IPS-18a (cell line): ENCODE data around the gene MPHOSPH6.
A peak's percentile ranks its signal among the peaks of the same experiment; 100 is the strongest.
"Not testable (repeated sequence)": the region's sequence is repeated elsewhere in the genome, so short reads cannot be mapped to it uniquely, and the experiment has no call there.

ENCODE experiments used
- H3K27ac ChIP-seq: one replicate; pipeline ENCODE4 v1.5.1; 2013; ENCODE audit warnings: low read length
- H3K27me3 ChIP-seq: one replicate; pipeline ENCODE4 v1.6.1; 2013; ENCODE audit warnings: mild to moderate bottlenecking, low read length; ENCODE audit not compliant: control insufficient read depth, insufficient read depth
- H3K36me3 ChIP-seq: one replicate; pipeline ENCODE4 v1.6.1; 2013; ENCODE audit warnings: low read depth, low read length; ENCODE audit not compliant: control insufficient read depth
- H3K4me1 ChIP-seq: one replicate; pipeline ENCODE4 v1.6.1; 2013; ENCODE audit warnings: low read depth, low read length; ENCODE audit not compliant: control insufficient read depth
- H3K4me3 ChIP-seq: one replicate; pipeline ENCODE4 v1.5.1; 2013; ENCODE audit warnings: low read length
- H3K9ac ChIP-seq: one replicate; pipeline ENCODE4 v1.6.1; 2013; ENCODE audit warnings: mild to moderate bottlenecking, low read length, moderate library complexity
- H3K9me3 ChIP-seq: one replicate; pipeline ENCODE4 v1.6.1; 2013; ENCODE audit warnings: low read depth, low read length; ENCODE audit not compliant: control insufficient read depth

The MPHOSPH6 gene

GRCh38 chr16:82169861-82170845 lies at the start of gene MPHOSPH6:
MPHOSPH6 (minus strand) TSS chr16:82170224; CDS start chr16:82170175, 49 bp downstream.
- H3K9ac ChIP-seq: peak within 1 kb of the TSS; percentile 88
- H3K4me3 ChIP-seq: peak within 1 kb of the TSS; percentile 85
- H3K27me3 ChIP-seq: peaks cover 26% of the 10 kb centered on the region
- H3K4me1 ChIP-seq: peaks cover 5% of the 10 kb centered on the region
- H3K27ac ChIP-seq: peak within 1 kb of the TSS; percentile 80
- peaks cover 7% of the 10 kb centered on the region for H3K36me3 ChIP-seq
- no peaks in the 10 kb centered on the region for H3K9me3 ChIP-seq

- Histone ChIP-seq H3K27ac (no peak overlapping the region), H3K4me3 (no peak overlapping the region), H3K36me3 (no peaks in the 10 kb centered on the region), H3K9me3 (no peaks in the 10 kb centered on the region), H3K4me1 (no peaks in the 10 kb centered on the region), H3K9ac (no peak overlapping the region), H3K27me3 (no peaks in the 10 kb centered on the region)
Measured at GRCh38 chr16:82219298-82219697, 49.3 kb upstream of the MPHOSPH6 start.

GRCh38 chr16:82209314-82209713 lies 39.3 kb upstream of the MPHOSPH6 start:
- H3K36me3 ChIP-seq, H3K9ac ChIP-seq, H3K9me3 ChIP-seq, H3K27ac ChIP-seq, H3K4me3 ChIP-seq, H3K4me1 ChIP-seq, H3K27me3 ChIP-seq: not testable (repeated sequence)

GRCh38 chr16:82203198-82203597 lies 33.2 kb upstream of the MPHOSPH6 start:
- Histone ChIP-seq H3K9ac (no peak overlapping the region), H3K27me3 (no peaks in the 10 kb centered on the region), H3K9me3 (no peaks in the 10 kb centered on the region), H3K36me3 (no peaks in the 10 kb centered on the region), H3K27ac (no peak overlapping the region), H3K4me1 (no peaks in the 10 kb centered on the region), H3K4me3 (no peak overlapping the region)

GRCh38 chr16:82201926-82202325 lies 31.9 kb upstream of the MPHOSPH6 start:
- Histone ChIP-seq H3K27ac (no peak overlapping the region), H3K36me3 (no peaks in the 10 kb centered on the region), H3K9ac (no peak overlapping the region), H3K4me3 (no peak overlapping the region), H3K4me1 (no peaks in the 10 kb centered on the region), H3K27me3 (no peaks in the 10 kb centered on the region), H3K9me3 (no peaks in the 10 kb centered on the region)

GRCh38 chr16:82201351-82201750 lies 31.3 kb upstream of the MPHOSPH6 start:
- Histone ChIP-seq H3K36me3 (no peaks in the 10 kb centered on the region), H3K4me3 (no peak overlapping the region), H3K4me1 (no peaks in the 10 kb centered on the region), H3K9me3 (no peaks in the 10 kb centered on the region), H3K9ac (no peak overlapping the region), H3K27ac (no peak overlapping the region), H3K27me3 (no peaks in the 10 kb centered on the region)

- Histone ChIP-seq H3K27ac (no peak overlapping the region), H3K27me3 (no peaks in the 10 kb centered on the region), H3K36me3 (no peaks in the 10 kb centered on the region), H3K9me3 (no peaks in the 10 kb centered on the region), H3K4me3 (no peak overlapping the region), H3K4me1 (no peaks in the 10 kb centered on the region), H3K9ac (no peak overlapping the region)
Measured at GRCh38 chr16:82199209-82199608, 29.2 kb upstream of the MPHOSPH6 start.

- no peak overlapping the region for H3K4me3 ChIP-seq
- no peaks in the 10 kb centered on the region for H3K36me3 ChIP-seq
- no peak overlapping the region for H3K9ac ChIP-seq
Measured at GRCh38 chr16:82197540-82198240, 27.7 kb upstream of the MPHOSPH6 start.

GRCh38 chr16:82195917-82196494 lies 26.0 kb upstream of the MPHOSPH6 start:
- Histone ChIP-seq H3K36me3 (no peaks in the 10 kb centered on the region), H3K4me3 (no peak overlapping the region), H3K27ac (no peak overlapping the region), H3K9me3 (no peaks in the 10 kb centered on the region), H3K4me1 (no peaks in the 10 kb centered on the region), H3K27me3 (no peaks in the 10 kb centered on the region), H3K9ac (no peak overlapping the region)

More at GRCh38 chr16:82197540-82198240, 27.7 kb upstream of the MPHOSPH6 start:
- Histone ChIP-seq H3K9me3 (no peaks in the 10 kb centered on the region), H3K4me1 (no peaks in the 10 kb centered on the region), H3K27me3 (no peaks in the 10 kb centered on the region), H3K27ac (no peak overlapping the region)

- H3K4me1 ChIP-seq: no peaks in the 10 kb centered on the region
- no peak overlapping the region for H3K27ac ChIP-seq
- H3K4me3 ChIP-seq: no peak overlapping the region
- H3K27me3 ChIP-seq: no peaks in the 10 kb centered on the region
- no peaks in the 10 kb centered on the region for H3K36me3 ChIP-seq
- no peaks in the 10 kb centered on the region for H3K9me3 ChIP-seq
- no peak overlapping the region for H3K9ac ChIP-seq
Measured at GRCh38 chr16:82194086-82194485, 24.1 kb upstream of the MPHOSPH6 start.

GRCh38 chr16:82192665-82193064 lies 22.6 kb upstream of the MPHOSPH6 start:
- H3K9ac ChIP-seq: no peak overlapping the region
- H3K4me3 ChIP-seq: no peak overlapping the region
- H3K4me1 ChIP-seq: peaks cover 7% of the 10 kb centered on the region
- no peaks in the 10 kb centered on the region for H3K36me3 ChIP-seq
- no peaks in the 10 kb centered on the region for H3K9me3 ChIP-seq
- H3K27ac ChIP-seq: no peak overlapping the region
- no peaks in the 10 kb centered on the region for H3K27me3 ChIP-seq
